BLaER1 (cell line): ENCODE data around the gene NDUFV1.

ENCODE experiments used
- H3K27ac ChIP-seq: shearing (Covaris generic); formaldehyde crosslinking; 2 replicates; pipeline ENCODE4 v1.8.1; 2022
- H3K27me3 ChIP-seq: shearing (Covaris generic); formaldehyde crosslinking; 2 replicates; pipeline ENCODE4 v1.8.1; 2022
- H3K36me3 ChIP-seq: shearing (Covaris generic); formaldehyde crosslinking; 2 replicates; pipeline ENCODE4 v1.8.1; 2022
- H3K4me1 ChIP-seq: shearing (Covaris generic); formaldehyde crosslinking; 2 replicates; pipeline ENCODE4 v1.8.1; 2022
- H3K4me2 ChIP-seq: shearing (Covaris generic); formaldehyde crosslinking; 2 replicates; pipeline ENCODE4 v1.8.1; 2022
- H3K4me3 ChIP-seq: shearing (Covaris generic); formaldehyde crosslinking; 2 replicates; pipeline ENCODE4 v1.8.1; 2022
- H3K9ac ChIP-seq: shearing (Covaris generic); formaldehyde crosslinking; 2 replicates; pipeline ENCODE4 v1.8.1; 2022
- H3K9me3 ChIP-seq: shearing (Covaris generic); formaldehyde crosslinking; 2 replicates; pipeline ENCODE4 v1.8.1; 2022
- H4K20me1 ChIP-seq: shearing (Covaris generic); formaldehyde crosslinking; 2 replicates; pipeline ENCODE4 v1.8.1; 2022
- Cebpa-rat ChIP-seq: shearing (Covaris generic); IDR thresholded peaks from 2 replicates; pipeline ENCODE4 v1.8.1; 2022

Gene NDUFV1

DNA sequence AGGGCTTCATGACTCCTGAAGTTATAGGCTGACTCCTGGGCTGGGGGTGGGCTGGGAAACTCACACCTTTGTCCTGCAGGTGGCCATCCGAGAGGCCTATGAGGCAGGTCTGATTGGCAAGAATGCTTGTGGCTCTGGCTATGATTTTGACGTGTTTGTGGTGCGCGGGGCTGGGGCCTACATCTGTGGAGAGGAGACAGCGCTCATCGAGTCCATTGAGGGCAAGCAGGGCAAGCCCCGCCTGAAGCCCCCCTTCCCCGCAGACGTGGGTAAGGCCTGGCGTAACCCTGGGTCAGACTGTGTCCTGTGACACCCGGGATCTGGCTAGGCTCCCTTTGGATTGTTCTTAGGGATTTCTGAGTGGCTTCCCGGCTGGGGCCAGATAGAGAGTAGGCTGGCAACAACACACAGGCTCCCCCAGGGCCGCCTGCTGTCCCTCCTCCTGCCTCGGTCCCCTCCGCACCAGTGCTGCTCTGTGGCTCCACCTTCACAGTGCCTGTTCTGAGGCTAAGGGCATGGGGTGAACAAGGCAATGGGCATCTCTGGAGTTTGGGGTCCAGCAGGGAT lies 3.6 kb downstream of the NDUFV1 start:
- Histone ChIP-seq H3K36me3 (peaks cover 54% of the 10 kb centered on the region), H3K9ac (no peak overlapping the region), H3K9me3 (no peaks in the 10 kb centered on the region), H3K27me3 (no peaks in the 10 kb centered on the region), H3K4me3 (no peak overlapping the region), H3K27ac (no peak overlapping the region), H3K4me2 (no peak overlapping the region), H4K20me1 (peaks cover 5% of the 10 kb centered on the region; the same call in 1 of the 2 replicates), H3K4me1 (peaks cover 61% of the 10 kb centered on the region)
- TF ChIP-seq Cebpa-rat, result no peak

GRCh38 chr11:67611165-67611564 lies 4.4 kb downstream of the NDUFV1 start:
- H3K4me2 ChIP-seq, result no peak overlapping the region
- H3K27me3 ChIP-seq, result no peaks in the 10 kb centered on the region
- peak overlapping the region; percentile 8; the same call in 1 of the 2 replicates for H3K27ac ChIP-seq
- peaks cover 61% of the 10 kb centered on the region for H3K4me1 ChIP-seq
- H3K36me3 ChIP-seq, result peaks cover 54% of the 10 kb centered on the region
- no peak overlapping the region for H3K9ac ChIP-seq
- no peak overlapping the region for H3K4me3 ChIP-seq
- peaks cover 5% of the 10 kb centered on the region; the same call in 1 of the 2 replicates for H4K20me1 ChIP-seq
- no peak for TF ChIP-seq Cebpa-rat
- H3K9me3 ChIP-seq, result no peaks in the 10 kb centered on the region

GRCh38 chr11:67611704-67612587 lies 5.2 kb downstream of the NDUFV1 start:
- H3K27me3 ChIP-seq, result no peaks in the 10 kb centered on the region
- no peak overlapping the region for H3K4me2 ChIP-seq
- TF ChIP-seq Cebpa-rat, result no peak
- H3K4me3 ChIP-seq, result no peak overlapping the region
- no peak overlapping the region for H3K9ac ChIP-seq
- H3K36me3 ChIP-seq, result peaks cover 54% of the 10 kb centered on the region
- peaks cover 5% of the 10 kb centered on the region; the same call in 1 of the 2 replicates for H4K20me1 ChIP-seq
- H3K27ac ChIP-seq, result peak overlapping the region; percentile 80
- H3K9me3 ChIP-seq, result no peaks in the 10 kb centered on the region
- H3K4me1 ChIP-seq, result peaks cover 66% of the 10 kb centered on the region

GRCh38 chr11:67612751-67613150 lies 6.0 kb downstream of the NDUFV1 start:
- no peak overlapping the region for H3K4me3 ChIP-seq
- H3K4me1 ChIP-seq, result peaks cover 61% of the 10 kb centered on the region
- no peaks in the 10 kb centered on the region for H3K27me3 ChIP-seq
- H4K20me1 ChIP-seq, result no peaks in the 10 kb centered on the region
- peak overlapping the region; percentile 80 for H3K27ac ChIP-seq
- H3K36me3 ChIP-seq, result peaks cover 54% of the 10 kb centered on the region
- H3K4me2 ChIP-seq, result peak overlapping the region; percentile 97
- H3K9ac ChIP-seq, result peak overlapping the region; percentile 40; the same call in 1 of the 2 replicates
- no peaks in the 10 kb centered on the region for H3K9me3 ChIP-seq
- TF ChIP-seq Cebpa-rat, result no peak

DNA sequence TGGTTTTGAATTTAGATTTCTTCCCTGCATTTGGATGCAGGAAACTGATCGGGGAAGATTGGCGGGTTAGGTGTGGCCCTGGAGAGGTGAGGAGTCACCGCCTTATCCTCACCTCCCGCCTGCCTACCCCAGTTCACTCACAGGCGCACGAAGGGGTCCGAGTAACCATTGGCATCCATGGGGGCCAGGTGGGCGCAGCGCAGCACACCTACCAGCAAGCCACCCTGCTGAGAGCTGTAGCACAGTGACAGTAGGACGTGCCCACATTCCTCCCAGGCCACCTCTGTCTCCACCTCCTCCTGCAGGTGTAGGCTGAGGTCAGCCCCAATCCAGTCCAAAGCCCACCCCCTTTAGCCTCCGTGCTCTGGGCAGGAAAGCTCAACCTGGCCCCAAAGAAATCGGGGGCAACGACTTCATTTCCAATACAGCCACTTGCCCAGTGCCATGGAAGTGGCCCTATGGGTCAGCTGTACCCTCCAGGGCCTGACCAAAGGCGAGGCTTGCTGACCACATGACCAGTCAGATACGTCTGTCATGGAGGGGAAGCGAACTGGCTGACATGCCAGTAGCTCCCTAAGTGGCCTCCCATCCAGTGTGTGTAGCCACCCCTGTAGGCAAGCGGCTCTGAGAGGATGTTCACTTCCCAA lies 6.7 kb downstream of the NDUFV1 start:
- Histone ChIP-seq H3K9me3 (no peaks in the 10 kb centered on the region), H3K4me1 (peaks cover 54% of the 10 kb centered on the region), H3K27me3 (no peaks in the 10 kb centered on the region), H3K36me3 (peaks cover 50% of the 10 kb centered on the region), H4K20me1 (no peaks in the 10 kb centered on the region), H3K4me2 (peak overlapping the region; percentile 97), H3K9ac (peak overlapping the region; percentile 40; the same call in 1 of the 2 replicates), H3K27ac (peak overlapping the region; percentile 80), H3K4me3 (no peak overlapping the region; the same call in 1 of the 2 replicates)
- no peak for TF ChIP-seq Cebpa-rat

GRCh38 chr11:67613960-67614715 lies 7.4 kb downstream of the NDUFV1 start:
- Histone ChIP-seq H3K4me1 (peaks cover 52% of the 10 kb centered on the region), H3K4me3 (peak overlapping the region; percentile 53), H4K20me1 (no peaks in the 10 kb centered on the region), H3K4me2 (peak overlapping the region; percentile 97), H3K9me3 (no peaks in the 10 kb centered on the region), H3K9ac (peak overlapping the region; percentile 78), H3K36me3 (peaks cover 43% of the 10 kb centered on the region), H3K27ac (peak overlapping the region; percentile 94), H3K27me3 (no peaks in the 10 kb centered on the region)
- TF ChIP-seq Cebpa-rat, result no peak

GRCh38 chr11:67614730-67615714 lies 8.3 kb downstream of the NDUFV1 start:
- peak overlapping the region; percentile 97 for H3K4me2 ChIP-seq
- TF ChIP-seq Cebpa-rat, result no peak
- H3K27me3 ChIP-seq, result no peaks in the 10 kb centered on the region
- H3K9ac ChIP-seq, result peak overlapping the region; percentile 78
- H3K27ac ChIP-seq, result peak overlapping the region; percentile 94
- H3K36me3 ChIP-seq, result peaks cover 35% of the 10 kb centered on the region
- H3K4me3 ChIP-seq, result peak overlapping the region; percentile 53
- peaks cover 52% of the 10 kb centered on the region for H3K4me1 ChIP-seq
- H4K20me1 ChIP-seq, result no peaks in the 10 kb centered on the region
- H3K9me3 ChIP-seq, result no peaks in the 10 kb centered on the region

- Histone ChIP-seq H3K9me3 (no peaks in the 10 kb centered on the region), H3K4me2 (peak overlapping the region; percentile 97), H3K9ac (peak overlapping the region; percentile 45; the same call in 1 of the 2 replicates), H3K27ac (peak overlapping the region; percentile 62), H3K27me3 (no peaks in the 10 kb centered on the region), H3K4me1 (peaks cover 52% of the 10 kb centered on the region), H3K36me3 (peaks cover 26% of the 10 kb centered on the region), H3K4me3 (no peak overlapping the region), H4K20me1 (no peaks in the 10 kb centered on the region)
- no peak for TF ChIP-seq Cebpa-rat
Observed at GRCh38 chr11:67615728-67616430, 9.1 kb downstream of the NDUFV1 start.
